Inflammatory macrophage treated with lipopolysaccharide for 4 hours (primary cell): Measurements from ENCODE around the gene MMP2.

Experiments
- DNase-seq: peaks from one replicate; pipeline ENCODE4 v3.0.0-alpha.2; 2020

The MMP2 gene

GRCh38 chr16:55521792-55522191 is 42.8 kb downstream of the MMP2 start:
- DNase-seq, result no peak

DNA sequence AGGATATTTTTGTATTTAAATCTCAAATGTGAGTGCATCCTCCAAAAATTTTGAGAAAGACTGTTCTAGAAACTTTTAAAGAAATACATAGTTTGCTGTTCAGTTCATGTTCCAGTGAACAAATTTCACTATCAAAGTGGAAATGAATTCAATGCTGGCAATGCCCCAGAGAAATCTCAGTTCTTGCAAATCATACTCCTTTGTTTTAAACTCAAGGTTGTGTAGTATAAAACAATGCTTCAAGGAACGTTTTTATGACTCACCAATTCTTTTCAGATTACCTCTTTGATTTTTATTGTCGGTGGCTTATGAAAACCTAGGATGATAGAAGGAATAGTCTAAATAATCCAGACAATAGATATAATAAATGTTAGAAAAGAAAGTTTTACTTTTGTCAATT is 47.4 kb downstream of the MMP2 start:
- no peak for DNase-seq

- DNase-seq, result no peak
These were observed 48.9 kb downstream of the MMP2 start for GRCh38 chr16:55527885-55528284.

DNA sequence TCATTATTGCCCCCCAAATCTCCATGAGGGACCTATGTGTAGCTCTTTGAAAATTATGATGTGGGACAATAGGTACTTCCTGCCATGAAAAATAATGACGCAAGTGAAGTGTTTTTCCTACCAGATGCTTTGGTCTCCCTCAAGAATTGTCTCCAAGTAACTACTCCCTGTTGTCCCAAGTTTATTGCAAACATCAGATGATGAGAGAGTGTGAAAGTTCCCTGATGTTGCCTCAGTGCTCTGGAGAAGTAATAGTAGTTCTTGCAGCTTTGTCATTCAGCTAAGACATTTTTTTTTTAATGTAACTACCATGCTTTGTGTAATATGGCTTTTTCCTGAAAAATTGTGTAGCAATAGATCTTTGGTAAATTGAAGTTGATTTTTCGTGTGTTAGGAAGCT is 50.0 kb downstream of the MMP2 start:
- DNase-seq, result peak; percentile 52

GRCh38 chr16:55530316-55530856 is 51.4 kb downstream of the MMP2 start:
- no peak for DNase-seq

- DNase-seq, result no peak
These were observed 53.2 kb downstream of the MMP2 start for GRCh38 chr16:55532227-55532626.

GRCh38 chr16:55534756-55535155 is 55.8 kb downstream of the MMP2 start:
- DNase-seq, result peak; percentile 94

GRCh38 chr16:55539049-55539448 is 60.1 kb downstream of the MMP2 start:
- DNase-seq, result peak; percentile 85

GRCh38 chr16:55539488-55539887 is 60.5 kb downstream of the MMP2 start:
- DNase-seq, result no peak

DNA sequence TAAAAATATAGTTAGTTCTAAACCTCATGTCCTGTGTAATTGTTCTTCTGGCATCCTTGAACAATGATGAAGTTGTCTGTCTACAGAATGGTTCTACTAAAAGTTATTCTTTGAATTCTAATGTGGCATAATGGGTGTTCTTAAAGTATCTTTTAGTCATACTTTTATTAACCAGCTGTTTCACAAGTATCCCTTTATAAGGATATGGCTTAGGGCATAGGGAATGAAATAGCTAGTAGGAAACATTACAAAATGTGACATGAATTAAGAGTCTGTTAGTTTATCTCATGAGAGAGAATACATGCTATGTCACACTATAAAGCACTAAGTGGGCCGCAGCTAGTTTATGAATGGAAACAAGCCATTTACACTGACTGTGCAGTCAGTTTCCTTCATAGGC is 61.2 kb downstream of the MMP2 start:
- no peak for DNase-seq

GRCh38 chr16:55542459-55543082 is 63.6 kb downstream of the MMP2 start:
- peak; percentile 63 for DNase-seq

- DNase-seq, result no peak
These were observed 64.5 kb downstream of the MMP2 start for GRCh38 chr16:55543472-55543871.

- no peak for DNase-seq
These were observed 73.6 kb downstream of the MMP2 start for GRCh38 chr16:55552621-55553020.

DNA sequence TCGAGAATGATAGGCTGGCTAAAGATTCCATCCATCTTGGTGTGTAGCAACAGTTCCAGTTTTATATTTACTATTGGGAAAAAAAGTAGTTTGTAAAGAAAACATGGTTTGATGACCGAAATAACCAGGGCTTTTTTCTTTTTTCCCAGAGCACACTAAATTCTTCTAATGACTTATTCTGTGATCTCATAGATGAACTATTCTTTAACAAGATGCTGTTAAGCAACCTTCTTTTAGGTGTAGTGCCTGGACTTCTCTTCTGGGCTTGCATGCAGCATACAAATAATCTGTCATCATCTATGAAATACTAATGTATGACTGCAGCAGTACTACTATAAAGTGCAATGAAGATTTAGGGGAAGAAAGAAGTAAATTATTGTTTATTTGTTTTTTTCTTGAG is 76.4 kb downstream of the MMP2 start:
- DNase-seq, result no peak
